IMR-90 (cell line): ENCODE measurements around the gene AKAP7. TPM values are rescaled to one million over a fixed set of nuclear protein-coding genes. Genes with fewer than 3 reads are reported as not detected.

ENCODE experiments used
- ATAC-seq: fragments of 200-7000 bp; cut with Tn5 transposase; 2 replicates; pipeline ENCODE4 v1.9.1; 2020; ENCODE audit warnings: low read depth, mild to moderate bottlenecking, moderate library complexity
- BruUV-seq: library from RNA; stranded (reverse); fragments of 400-500 nt; replicated peaks from 2 replicates; lab custom pipeline; 2021; lab: Mats Ljungman, UMichigan
- CTCF ChIA-PET: fragments of 300-600 bp; formaldehyde crosslinking; extraction: SDS; loops from one replicate; lab custom pipeline; 2021; ENCODE audit warnings: antibody characterized with exemption; lab: Yijun Ruan, JAX
- POLR2A ChIA-PET: fragments of 300-600 bp; sonication (Branson Sonifier 250); formaldehyde crosslinking; loops from one replicate; lab custom pipeline; 2022; ENCODE audit warnings: antibody characterized with exemption; ENCODE audit not compliant: unreplicated experiment; lab: Charles Lee
- DNase-seq: peaks from one replicate; pipeline ENCODE4 v3.0.0; 2013
- H2AFZ ChIP-seq: replicated peaks from 2 replicates; pipeline ENCODE3; 2013; ENCODE audit warnings: low read length, mild to moderate bottlenecking; ENCODE audit not compliant: poor library complexity
- H2AK5ac ChIP-seq: 2 replicates; pipeline ENCODE4 v1.6.1; 2013; ENCODE audit warnings: low read depth, low read length, inconsistent platforms
- H2AK9ac ChIP-seq: replicated peaks from 2 replicates; pipeline ENCODE3; 2013; ENCODE audit warnings: mild to moderate bottlenecking, low read depth, low read length, moderate library complexity; ENCODE audit not compliant: poor library complexity
- H2BK120ac ChIP-seq: 2 replicates; pipeline ENCODE4 v1.6.1; 2013; ENCODE audit warnings: low read depth, low read length, inconsistent platforms
- H2BK15ac ChIP-seq: 3 replicates; pipeline ENCODE4 v1.6.1; 2013; ENCODE audit warnings: low read depth, low read length, inconsistent platforms
- H2BK20ac ChIP-seq: 2 replicates; pipeline ENCODE4 v1.6.1; 2013; ENCODE audit warnings: low read depth, mild to moderate bottlenecking, inconsistent platforms, low read length, moderate library complexity
- H2BK5ac ChIP-seq: 2 replicates; pipeline ENCODE4 v1.6.1; 2013; ENCODE audit warnings: mild to moderate bottlenecking, low read depth, low read length, inconsistent platforms; ENCODE audit not compliant: poor library complexity, severe bottlenecking
- H3K14ac ChIP-seq: replicated peaks from 2 replicates; pipeline ENCODE4 v1.6.1; 2013; ENCODE audit warnings: low read depth, low read length, inconsistent platforms
- H3K18ac ChIP-seq: 2 replicates; pipeline ENCODE4 v1.6.1; 2013; ENCODE audit warnings: low read depth, low read length, control low read depth
- H3K23ac ChIP-seq: 2 replicates; pipeline ENCODE4 v1.6.1; 2013; ENCODE audit warnings: low read depth, low read length, inconsistent platforms
- H3K27ac ChIP-seq: 2 replicates; pipeline ENCODE4 v1.5.1; 2013; ENCODE audit warnings: mild to moderate bottlenecking, control low read depth, low read length; ENCODE audit not compliant: insufficient read depth
- H3K27me3 ChIP-seq: 2 replicates; pipeline ENCODE4 v1.6.1; 2013; ENCODE audit warnings: low read length; ENCODE audit not compliant: control insufficient read depth, insufficient read depth
- H3K36me3 ChIP-seq: 2 replicates; pipeline ENCODE4 v1.6.1; 2013; ENCODE audit warnings: low read length, mixed read lengths; ENCODE audit not compliant: control insufficient read depth, insufficient read depth
- H3K4ac ChIP-seq: 2 replicates; pipeline ENCODE4 v1.6.1; 2013; ENCODE audit warnings: low read depth, low read length, inconsistent platforms
- H3K4me1 ChIP-seq: 2 replicates; pipeline ENCODE4 v1.6.1; 2013; ENCODE audit warnings: low read length, mixed read lengths; ENCODE audit not compliant: control insufficient read depth, insufficient read depth
- H3K4me2 ChIP-seq: 2 replicates; pipeline ENCODE4 v1.6.1; 2013; ENCODE audit warnings: low read depth, mild to moderate bottlenecking, control low read depth, low read length, moderate library complexity
- H3K4me3 ChIP-seq: 2 replicates; pipeline ENCODE4 v1.5.1; 2013; ENCODE audit warnings: low read depth, mild to moderate bottlenecking, control low read depth, low read length, moderate library complexity; ENCODE audit not compliant: insufficient read depth
- H3K56ac ChIP-seq: 2 replicates; pipeline ENCODE4 v1.6.1; 2013; ENCODE audit warnings: low read length, inconsistent platforms; ENCODE audit not compliant: insufficient read depth; ENCODE audit errors: extremely low read depth
- H3K79me1 ChIP-seq, 2 experiments: 2 replicates each; pipeline ENCODE4 v1.6.1; 2013; ENCODE audit warnings: low read length in 2 of 2, inconsistent platforms in 1 of 2, low read depth in 1 of 2
- H3K9ac ChIP-seq: 2 replicates; pipeline ENCODE4 v1.6.1; 2013; ENCODE audit warnings: low read depth, low read length, control low read depth
- H3K9me1 ChIP-seq: 2 replicates; pipeline ENCODE4 v1.6.1; 2013; ENCODE audit warnings: low read length, inconsistent platforms; ENCODE audit not compliant: insufficient read depth
- H3K9me3 ChIP-seq: 2 replicates; pipeline ENCODE4 v1.6.1; 2013; ENCODE audit warnings: low read length; ENCODE audit not compliant: control insufficient read depth, insufficient read depth
- H4K20me1 ChIP-seq: 2 replicates; pipeline ENCODE4 v1.6.1; 2013; ENCODE audit warnings: low read length, inconsistent platforms; ENCODE audit not compliant: insufficient read depth
- H4K5ac ChIP-seq: 2 replicates; pipeline ENCODE4 v1.6.1; 2013; ENCODE audit warnings: mild to moderate bottlenecking, low read depth, low read length, control low read depth
- H4K8ac ChIP-seq, 2 experiments: 2 replicates each; pipeline ENCODE4 v1.6.1; 2013; ENCODE audit warnings: low read depth in 2 of 2, low read length in 2 of 2, control low read depth in 1 of 2, inconsistent platforms in 1 of 2
- H4K91ac ChIP-seq: 2 replicates; pipeline ENCODE4 v1.6.1; 2013; ENCODE audit warnings: low read depth, low read length, inconsistent platforms; ENCODE audit not compliant: insufficient read depth
- BHLHE40 ChIP-seq: fragments of 150-350 bp; IDR thresholded peaks from 2 replicates; pipeline ENCODE4 v1.6.1; 2016; ENCODE audit warnings: mild to moderate bottlenecking, low read depth, low read length
- CEBPB ChIP-seq: IDR thresholded peaks from 2 replicates; pipeline ENCODE4 v1.6.1; 2012; ENCODE audit warnings: low read depth, low read length, improper control_type of control experiment
- CHD1 ChIP-seq: IDR thresholded peaks from 2 replicates; pipeline ENCODE4 v1.6.1; 2012; ENCODE audit warnings: low read depth, low read length, improper control_type of control experiment
- CTCF ChIP-seq: conservative IDR thresholded peaks from 2 replicates; pipeline ENCODE4 v1.5.1; 2012; ENCODE audit warnings: mild to moderate bottlenecking, low read depth, low read length, improper control_type of control experiment
- ELK1 ChIP-seq: fragments of 150-350 bp; IDR thresholded peaks from 2 replicates; pipeline ENCODE4 v1.6.1; 2016; ENCODE audit warnings: low read depth, mild to moderate bottlenecking, low read length, moderate library complexity, borderline replicate concordance
- FOS ChIP-seq: fragments of 150-350 bp; IDR thresholded peaks from 2 replicates; pipeline ENCODE4 v1.6.1; 2016; ENCODE audit warnings: low read depth, low read length
- MAFK ChIP-seq: IDR thresholded peaks from 2 replicates; pipeline ENCODE4 v1.6.1; 2012; ENCODE audit warnings: low read depth, low read length, improper control_type of control experiment
- MAZ ChIP-seq: IDR thresholded peaks from 2 replicates; pipeline ENCODE4 v1.6.1; 2012; ENCODE audit warnings: low read depth, mild to moderate bottlenecking, low read length, improper control_type of control experiment, moderate library complexity, borderline replicate concordance
- MXI1 ChIP-seq: IDR thresholded peaks from 2 replicates; pipeline ENCODE4 v1.6.1; 2012; ENCODE audit warnings: low read depth, mild to moderate bottlenecking, low read length, moderate library complexity, borderline replicate concordance
- NFE2L2 ChIP-seq: fragments of 150-350 bp; IDR thresholded peaks from 2 replicates; pipeline ENCODE4 v1.6.1; 2016; ENCODE audit warnings: low read depth, mild to moderate bottlenecking, low read length
- POLR2A ChIP-seq: IDR thresholded peaks from 2 replicates; pipeline ENCODE4 v1.6.1; 2012; ENCODE audit warnings: mild to moderate bottlenecking, low read depth, low read length
- RAD21 ChIP-seq: IDR thresholded peaks from 2 replicates; pipeline ENCODE4 v1.6.1; 2012; ENCODE audit warnings: low read length, improper control_type of control experiment
- RFX5 ChIP-seq: IDR thresholded peaks from 2 replicates; pipeline ENCODE4 v1.8.0; 2012; ENCODE audit warnings: low read depth, mild to moderate bottlenecking, low read length, moderate library complexity
- SMC3 ChIP-seq: fragments of 150-350 bp; IDR thresholded peaks from 2 replicates; pipeline ENCODE4 v1.6.1; 2016; ENCODE audit warnings: low read depth, mild to moderate bottlenecking, antibody characterized with exemption, low read length, moderate library complexity
- USF2 ChIP-seq: fragments of 150-350 bp; IDR thresholded peaks from 2 replicates; pipeline ENCODE4 v1.6.1; 2017; ENCODE audit warnings: mild to moderate bottlenecking, antibody characterized with exemption, low read length, low read depth
- WGBS, 2 experiments: methylation state at CpG; one replicate each; pipeline versions ENCODE4 v1.1.5 to v1.1.7; 2013; ENCODE audit warnings: missing lambda C conversion rate in 2 of 2; ENCODE audit not compliant: insufficient read length in 1 of 2; ENCODE audit errors: extremely low coverage in 2 of 2; 5-methylcytosine and 5-hydroxymethylcytosine counted together
- dilution Hi-C: fragments of 300-500 bp; cut with HindIII; formaldehyde crosslinking; loops from one replicate; pipeline ENCODE4 v1.14.3; 2018; ENCODE audit warnings: low sequenced_read_pairs; ENCODE audit not compliant: unreplicated experiment
- in situ Hi-C: fragments of 300-500 bp; cut with MboI; formaldehyde crosslinking; loops from 3 replicates; pipeline ENCODE4 v1.14.3; 2019; ENCODE audit warnings: low sequenced_read_pairs, inconsistent platforms, mixed read lengths
- intact Hi-C: fragments of 100-400 bp; cut with micrococcal nuclease; formaldehyde crosslinking; loops from 2 replicates; pipeline ENCODE4 v1.10.0; 2022
- polyA plus RNA-seq, 3 experiments: library from polyadenylated mRNA; depleted of rRNA; stranded (reverse); fragments of >200 nt; gene quantifications; 2 replicates each; pipeline ENCODE4 v1.2.3, GENCODE V29; 2012; ENCODE audit warnings: low replicate concordance in 1 of 3
- total RNA-seq: library from RNA; depleted of rRNA; stranded (reverse); fragments of >200 nt; gene quantifications from 2 replicates; pipeline ENCODE4 v1.2.3, GENCODE V29; 2012

Gene AKAP7
- total and polyA plus RNA-seq, 2 of the 4 experiments (the other 2 are of a cell fraction): 0.54 to 1.1 TPM

GRCh38 chr6:131116755-131117360, 18.4 kb upstream of the AKAP7 start:
- DNase-seq: peak; percentile 64
- dilution Hi-C loops: no loop called here
- H4K20me1 ChIP-seq: no peaks in the 10 kb centered on the region

More at GRCh38 chr6:131116755-131117360, 18.4 kb upstream of the AKAP7 start:
- Histone ChIP-seq H3K4me3 (no peak overlapping the region), H2AK5ac (no peak overlapping the region), H4K5ac (no peak overlapping the region), H3K9me1 (no peaks in the 10 kb centered on the region), H3K9me3 (no peaks in the 10 kb centered on the region), H3K4ac (no peak overlapping the region), H3K4me2 (no peak overlapping the region), H2AK9ac (no peak overlapping the region), H2AFZ (no peak overlapping the region), H2BK120ac (no peak overlapping the region), H2BK20ac (no peak overlapping the region), H4K91ac (no peak overlapping the region), H3K27ac (no peak overlapping the region), H3K9ac (no peak overlapping the region), H3K36me3 (no peaks in the 10 kb centered on the region), H3K18ac (no peak overlapping the region), H3K79me1 (no peaks in the 10 kb centered on the region), H3K27me3 (no peaks in the 10 kb centered on the region), H2BK15ac (no peak overlapping the region), H3K14ac (no peak overlapping the region), H2BK5ac (no peak overlapping the region), H3K23ac (no peak overlapping the region), H4K8ac (no peak overlapping the region), H3K56ac (no peak overlapping the region), H3K4me1 (no peaks in the 10 kb centered on the region; the same call in 1 of the 2 replicates)
- TF ChIP-seq CHD1 (no peak), CEBPB (peak; percentile 65), MAFK (no peak), ELK1 (no peak), BHLHE40 (no peak), USF2 (no peak), MXI1 (no peak), FOS (no peak), RFX5 (no peak), MAZ (no peak), SMC3 (peak; percentile 82), POLR2A (no peak), CTCF (peak; percentile 60), RAD21 (peak; percentile 79), NFE2L2 (no peak)
- CTCF ChIA-PET: interaction anchor here (0.6 to 2.9 kb wide), 7 partner anchors 24 to 245 kb away, joined by 3 to 11 read pairs (median 3); no protein-coding TSS in a partner anchor
- ATAC-seq: peak; percentile 64
- whole genome bisulfite sequencing, 2 experiments: no CpG with 5 or more reads among the region's 4 CpGs
- POLR2A ChIA-PET: interaction anchor here (0.6 kb wide), 1 partner anchor 80 kb away, joined by 7 read pairs; no protein-coding TSS in a partner anchor
- no TSS peak for BruUV-seq
- in situ Hi-C loops: loop anchor here (5.0 kb wide), 1 partner anchor 235 kb away; no protein-coding TSS in a partner anchor
- intact Hi-C loops: loop anchor here (1.0 kb wide), 2 partner anchors 54 to 232 kb away; partner anchors contain the start of gene EPB41L2
